Right ventricle myocardium superior (tissue), 1 donor: ENCODE measurements around the gene LRRC27. TPM values are rescaled to one million over a fixed set of nuclear protein-coding genes. Genes with fewer than 3 reads are reported as not detected.

ENCODE experiments used
- ATAC-seq: fragments of 200-7000 bp; cut with Tn5 transposase; one replicate; pipeline ENCODE4 v1.9.1; 2020; ENCODE audit warnings: mild to moderate bottlenecking; ENCODE audit not compliant: poor library complexity
- DNase-seq: peaks from one replicate; pipeline ENCODE4 v3.0.0-alpha.2; 2020
- intact Hi-C: fragments of 100-400 bp; cut with DNase I; formaldehyde crosslinking; loops from one replicate; pipeline ENCODE4 v1.11.2; 2022
- total RNA-seq: library from RNA; stranded (reverse); fragmentation: NEBNext Ultra II Directional; extraction: Animal tissue kit (Norgen Biotek cat#: 25700); gene quantifications from one replicate; pipeline ENCODE4 v1.2.1, GENCODE V29; 2021
- donor health status: DM: no; HTN: yes; CAD: no; lungs with severe emphysema.

The LRRC27 gene
- total RNA-seq, 1 donor from 2014 or later, result 3.9 TPM

DNA sequence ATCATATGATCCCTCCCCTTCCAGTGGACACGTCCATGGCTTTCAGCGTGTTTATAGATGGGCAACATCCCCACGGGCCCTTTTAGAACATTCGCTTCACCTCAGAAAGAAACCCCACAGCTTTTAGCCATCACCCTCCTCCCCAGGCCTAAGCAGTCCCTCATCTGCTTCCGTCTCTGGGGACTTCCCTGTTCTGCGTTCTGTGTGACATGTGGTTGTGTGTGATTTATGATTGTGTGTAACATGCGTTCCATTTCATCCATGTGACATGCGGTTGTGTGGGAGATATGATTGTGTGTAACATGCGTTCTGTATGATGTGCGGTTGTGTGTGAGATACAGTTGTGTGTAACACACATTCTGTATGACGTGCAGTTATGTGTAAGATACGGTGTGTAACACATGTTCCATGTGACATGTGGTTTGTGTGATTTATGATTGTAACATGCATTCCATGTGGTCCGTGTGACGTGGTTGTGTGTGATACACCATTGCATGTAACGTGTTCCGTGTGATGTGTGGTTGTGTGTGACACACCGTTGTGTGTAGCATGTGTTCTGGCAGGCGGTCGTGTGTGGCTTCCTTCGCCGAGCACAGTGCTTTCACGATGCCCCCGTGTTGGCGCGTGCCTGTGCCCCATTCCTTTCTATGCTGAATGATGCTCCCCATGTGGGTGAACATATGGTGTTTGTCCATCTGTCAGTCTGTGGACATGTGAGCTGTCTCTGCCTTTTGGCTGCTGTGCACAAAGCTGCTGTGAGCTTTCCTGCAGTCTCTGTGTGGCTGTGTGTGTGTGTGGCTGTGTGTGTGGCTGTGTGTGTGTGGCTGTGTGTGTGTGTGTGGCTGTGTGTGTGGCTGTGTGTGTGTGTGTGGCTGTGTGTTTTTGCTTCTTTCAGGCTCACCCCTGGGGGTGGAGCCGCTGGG, 91.2 kb downstream of the LRRC27 start:
- ATAC-seq (no peak), DNase-seq (no peak)
- intact Hi-C loops, result no loop called here

DNA sequence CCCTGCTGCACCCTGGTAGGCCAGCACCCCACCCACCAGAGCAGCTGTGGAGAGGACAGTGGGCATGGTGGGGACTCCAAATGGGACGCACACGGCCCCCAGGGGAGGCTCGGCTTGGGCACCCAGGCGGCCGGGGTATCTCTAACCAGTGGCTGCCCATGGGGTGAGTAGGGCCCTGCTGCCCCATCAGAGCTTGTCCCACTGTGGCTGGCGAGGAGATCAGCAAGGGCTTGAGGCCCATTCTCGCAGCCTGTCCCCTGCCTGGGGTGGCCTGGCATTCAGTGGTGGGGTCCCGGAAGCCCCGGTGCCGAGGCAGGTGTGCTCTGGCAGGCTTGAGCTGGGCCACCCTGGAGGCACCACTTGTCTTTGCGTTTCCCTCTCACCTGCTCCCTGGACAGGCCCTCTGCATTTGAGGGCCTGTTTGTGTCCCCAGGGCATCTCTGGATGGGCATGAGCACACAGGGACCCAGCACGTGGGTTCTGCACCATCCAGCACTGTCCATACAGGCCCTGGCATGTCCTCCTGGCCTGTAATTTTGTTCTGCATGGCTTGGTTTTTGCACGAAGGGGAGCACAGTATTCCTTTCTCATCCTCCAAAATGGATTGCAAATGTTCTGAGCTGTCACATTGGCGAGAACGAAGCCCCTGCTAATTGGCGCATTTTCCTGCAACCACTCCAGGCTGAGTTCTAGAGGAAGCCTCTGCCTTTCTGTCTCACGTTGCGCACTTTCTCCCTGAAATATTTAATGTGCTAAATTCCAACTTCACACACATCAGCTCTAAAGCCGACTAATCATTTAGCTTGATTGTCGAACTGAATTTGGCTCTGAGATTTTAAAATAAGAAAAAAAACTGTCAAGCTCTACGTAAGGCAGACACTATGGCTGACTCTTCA, 92.2 kb downstream of the LRRC27 start:
- no peak for DNase-seq
- no peak for ATAC-seq
- intact Hi-C loops, result no loop called here

DNA sequence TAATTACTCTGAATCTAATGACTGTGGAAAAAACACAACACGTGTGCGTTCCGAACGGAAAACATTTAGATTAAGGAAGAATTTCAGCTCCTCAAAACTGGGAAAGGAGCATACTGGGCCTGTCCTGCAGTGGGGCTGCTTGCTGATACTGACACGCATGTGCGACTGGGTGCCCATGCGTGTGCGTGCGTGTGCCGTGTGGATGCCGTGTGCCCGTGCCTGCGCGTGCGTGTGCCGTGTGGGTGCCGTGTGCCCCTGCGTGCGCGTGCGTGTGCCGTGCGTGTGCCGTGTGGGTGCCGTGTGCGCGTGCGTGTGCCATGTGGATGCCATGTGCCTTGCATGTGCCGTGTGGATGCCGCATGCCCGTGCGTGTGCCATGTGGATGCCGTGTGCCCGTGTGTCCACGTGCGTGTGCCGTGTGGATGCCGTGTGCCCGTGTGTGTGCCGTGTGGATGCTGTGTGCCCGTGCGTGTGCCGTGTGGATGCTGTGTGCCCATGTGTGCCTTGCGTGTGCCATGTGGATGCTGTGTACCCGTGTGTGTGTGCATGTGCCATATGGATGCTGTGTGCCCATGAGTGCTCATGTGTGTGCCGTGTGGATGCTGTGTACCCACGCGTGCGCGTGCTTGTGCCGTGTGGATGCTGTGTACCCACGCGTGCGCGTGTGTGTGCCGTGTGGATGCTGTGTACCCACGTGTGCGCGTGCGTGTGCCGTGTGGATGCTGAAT, 93.2 kb downstream of the LRRC27 start:
- intact Hi-C loops, result no loop called here
- no peak for DNase-seq
- ATAC-seq, result no peak

DNA sequence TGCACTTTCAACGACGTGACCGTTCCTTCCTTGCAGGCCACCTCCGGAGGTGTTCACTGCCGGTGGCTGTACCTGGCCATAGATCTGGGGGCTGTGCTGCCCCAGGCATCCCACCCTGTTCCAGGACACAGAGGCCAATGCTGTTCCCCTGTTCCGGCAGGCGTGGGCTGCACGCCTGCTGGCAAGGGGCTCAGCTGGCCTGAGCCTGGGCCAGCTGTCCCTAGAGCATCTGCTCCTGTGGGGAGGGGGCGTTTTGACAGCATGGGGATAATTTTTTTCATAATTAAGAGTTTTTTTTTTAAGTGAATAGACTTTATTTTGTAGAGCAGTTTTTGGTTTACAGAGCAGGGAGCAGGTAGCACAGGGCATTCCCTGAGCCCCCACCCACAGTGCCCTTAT, 93.8 kb downstream of the LRRC27 start:
- ATAC-seq (no peak), DNase-seq (no peak)
- intact Hi-C loops, result no loop called here

DNA sequence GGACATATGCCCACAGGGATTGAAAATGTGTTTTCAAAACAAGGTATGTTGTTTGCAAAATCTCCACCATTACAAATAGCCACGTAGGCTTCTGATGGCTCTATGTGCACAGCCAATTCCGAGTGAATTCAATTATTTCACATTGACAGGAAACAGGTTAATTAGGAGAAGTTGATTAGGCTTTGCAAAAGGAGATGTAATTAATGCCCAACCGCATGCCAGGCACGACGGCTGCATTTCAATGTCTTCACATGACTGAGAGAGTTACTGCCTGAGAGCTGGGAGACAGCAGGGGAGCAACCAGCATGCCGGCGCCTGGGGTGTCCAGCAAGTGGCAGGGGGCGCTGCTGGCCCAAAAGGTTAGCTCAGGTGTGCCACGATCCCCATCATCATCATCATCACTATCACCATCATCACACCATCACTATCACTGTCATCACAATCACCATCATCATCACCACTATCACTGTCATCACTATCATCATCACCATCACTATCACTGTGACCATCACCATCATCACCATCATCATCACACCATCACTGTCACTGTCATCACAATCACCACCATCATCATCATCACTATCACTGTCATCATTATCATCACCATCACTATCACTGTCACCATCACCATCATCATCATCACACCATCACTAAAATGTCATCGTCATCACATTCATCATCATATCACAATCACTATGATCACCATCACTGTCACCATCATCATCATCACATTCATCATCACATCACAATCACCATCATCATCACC, 95.2 kb downstream of the LRRC27 start:
- ATAC-seq (no peak), DNase-seq (no peak)
- intact Hi-C loops, result no loop called here

DNA sequence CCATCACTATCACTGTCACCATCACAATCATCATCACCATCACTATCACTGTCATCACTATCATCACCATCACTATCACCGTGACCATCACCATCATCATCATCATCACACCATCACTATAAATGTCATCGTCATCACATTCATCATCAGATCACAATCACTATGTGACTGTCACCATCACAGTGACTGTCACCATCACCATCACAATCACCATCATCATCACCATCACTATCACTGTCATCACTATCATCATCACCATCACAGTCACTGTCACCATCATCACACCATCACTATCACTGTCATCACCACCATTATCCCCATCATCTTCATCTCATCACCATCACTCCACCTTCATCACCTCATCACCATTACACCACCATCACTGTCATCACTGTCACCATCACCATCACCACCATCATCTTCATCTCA, 96.0 kb downstream of the LRRC27 start:
- ATAC-seq (no peak), DNase-seq (no peak)
- intact Hi-C loops, result no loop called here

DNA sequence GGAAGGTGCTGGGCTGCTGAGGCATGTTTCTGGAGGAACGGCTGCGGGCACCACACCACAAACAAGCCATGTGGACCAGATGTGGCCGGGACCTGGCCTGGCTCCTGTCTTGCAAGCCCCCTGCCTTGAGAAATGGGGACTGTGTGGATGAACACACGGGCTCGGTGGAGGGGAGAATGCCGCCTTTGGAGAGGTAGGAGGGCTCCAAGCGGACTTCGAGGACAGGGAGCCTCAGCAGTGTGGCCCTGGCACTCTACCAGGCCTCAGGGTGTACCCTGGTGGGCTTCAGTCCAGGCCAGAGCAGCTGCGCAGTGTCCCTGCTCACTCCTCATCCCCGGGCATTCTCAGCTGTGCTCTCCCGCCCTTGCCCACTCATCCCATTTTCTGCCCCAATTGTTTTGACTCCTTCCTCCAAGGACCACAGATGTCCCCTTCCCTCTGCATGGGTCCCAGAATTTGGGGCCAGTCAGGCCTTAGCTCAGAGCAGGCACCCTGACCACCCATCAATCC, 96.5 kb downstream of the LRRC27 start:
- no peak for ATAC-seq
- no peak for DNase-seq
- intact Hi-C loops, result no loop called here

Other genes starting within 250 kb of the LRRC27 start
- 31.7 TPM for gene DPYSL4, start 145.2 kb upstream of the LRRC27 start, total RNA-seq
- 5.9 TPM for gene STK32C, start 24.2 kb upstream of the LRRC27 start, total RNA-seq
- gene PWWP2B, start 65.0 kb downstream of the LRRC27 start, total RNA-seq, result 23.0 TPM
- 99.1 TPM for gene INPP5A, start 205.6 kb downstream of the LRRC27 start, total RNA-seq